AG08395 (cell line): Measurements from ENCODE around the gene RIN3.

Experiments
- DNase-seq: peaks from one replicate; pipeline ENCODE4 v3.0.0; 2012; ENCODE audit warnings: mixed read lengths, low spot score

Gene RIN3

GRCh38 chr14:92687681-92688433 lies 174.3 kb downstream of the RIN3 start:
- no peak for DNase-seq

- DNase-seq = no peak
These were observed 175.1 kb downstream of the RIN3 start for GRCh38 chr14:92688434-92689375.

GRCh38 chr14:92690171-92691011 lies 176.8 kb downstream of the RIN3 start:
- DNase-seq = no peak

- DNase-seq = no peak
These were observed 179.2 kb downstream of the RIN3 start for GRCh38 chr14:92692822-92693226.

GRCh38 chr14:92693998-92694795 lies 180.6 kb downstream of the RIN3 start:
- DNase-seq = peak; percentile 17

- DNase-seq = no peak
These were observed 181.2 kb downstream of the RIN3 start for GRCh38 chr14:92694807-92695206.

- no peak for DNase-seq
These were observed 182.0 kb downstream of the RIN3 start for GRCh38 chr14:92695562-92695961.

- DNase-seq = no peak
These were observed 182.8 kb downstream of the RIN3 start for GRCh38 chr14:92696366-92696765.

GRCh38 chr14:92698393-92698792 lies 184.8 kb downstream of the RIN3 start:
- DNase-seq = no peak

- no peak for DNase-seq
These were observed 188.2 kb downstream of the RIN3 start for GRCh38 chr14:92701826-92702225.

GRCh38 chr14:92702441-92702918 lies 188.9 kb downstream of the RIN3 start:
- DNase-seq = no peak

GRCh38 chr14:92703516-92703915 lies 189.9 kb downstream of the RIN3 start:
- no peak for DNase-seq

- DNase-seq = no peak
These were observed 190.6 kb downstream of the RIN3 start for GRCh38 chr14:92704036-92704804.

GRCh38 chr14:92704821-92705220 lies 191.2 kb downstream of the RIN3 start:
- no peak for DNase-seq

- DNase-seq = no peak
These were observed 192.8 kb downstream of the RIN3 start for GRCh38 chr14:92706386-92706785.

- DNase-seq = no peak
These were observed 195.9 kb downstream of the RIN3 start for GRCh38 chr14:92709340-92710000.

- no peak for DNase-seq
These were observed 196.4 kb downstream of the RIN3 start for GRCh38 chr14:92710001-92710341.

- DNase-seq = no peak
These were observed 198.5 kb downstream of the RIN3 start for GRCh38 chr14:92711976-92712653.

GRCh38 chr14:92712654-92713051 lies 199.1 kb downstream of the RIN3 start:
- no peak for DNase-seq
